Measurements from ENCODE around the gene CASD1.

CASD1 gene

DNA sequence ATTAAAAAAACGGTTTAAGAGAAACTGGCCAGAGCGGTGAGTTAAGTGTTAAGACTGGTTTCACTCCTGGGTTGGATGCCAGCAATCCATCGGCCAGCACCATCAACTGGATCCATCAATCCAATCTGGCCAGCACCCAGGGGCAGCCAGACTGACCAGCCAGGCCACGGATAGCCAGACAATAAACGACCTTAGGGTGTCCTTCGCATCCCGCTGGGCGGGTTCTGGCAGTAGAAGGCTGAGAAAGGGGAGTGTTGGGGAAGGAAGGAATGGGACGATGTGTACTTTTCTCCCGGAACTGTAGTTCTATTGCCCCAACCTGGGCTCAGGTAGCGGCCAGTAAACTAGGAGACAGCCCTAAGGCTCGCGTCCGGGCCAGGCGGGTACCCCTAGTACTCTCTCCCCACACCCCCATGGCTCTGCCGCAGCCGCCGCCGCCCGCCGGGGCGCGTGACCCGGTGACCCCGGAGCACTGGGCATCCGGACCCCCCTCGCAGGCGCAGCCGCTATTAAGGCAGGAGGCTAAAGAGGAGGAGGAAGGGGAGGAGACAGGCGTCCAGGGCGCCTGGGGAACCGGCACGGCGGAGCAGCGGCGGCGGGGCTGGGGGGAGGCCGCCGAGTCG, at the start of gene CASD1:
Gene CASD1, plus strand, starts transcription at position 546 of the 623 bp plus-strand sequence. CDS start 276 bp downstream, outside the sequence.
- peaks cover 0 to 25% (median 17%) of the 10 kb centered on the region in 5 donors for H3K4me1 ChIP-seq (ENCODE audit: control insufficient read depth in 5 of 5, insufficient read depth in 5 of 5, low read length in 5 of 5)
- peak within 1 kb of the TSS in 4 of 5 donors; percentile 83 to 89 (median 88) for H3K9ac ChIP-seq (ENCODE audit: low read length in 5 of 5)
- no peaks in the 10 kb centered on the region for H3K9me3 ChIP-seq (ENCODE audit: control insufficient read depth in 5 of 5, low read length in 5 of 5)
- peak within 1 kb of the TSS; percentile 85 to 98 (median 93) for H3K4me3 ChIP-seq (ENCODE audit: low read depth in 1 of 5, low read length in 5 of 5)
- no peaks in the 10 kb centered on the region for H3K27me3 ChIP-seq (ENCODE audit: control insufficient read depth in 5 of 5, insufficient read depth in 4 of 5, low read length in 5 of 5)
- no peaks in the 10 kb centered on the region for H3K36me3 ChIP-seq (ENCODE audit: control insufficient read depth in 5 of 5, insufficient read depth in 5 of 5, low read length in 5 of 5)
- H3K27ac ChIP-seq (ENCODE audit: low read depth, low read length) = peak within 1 kb of the TSS; percentile 79

DNA sequence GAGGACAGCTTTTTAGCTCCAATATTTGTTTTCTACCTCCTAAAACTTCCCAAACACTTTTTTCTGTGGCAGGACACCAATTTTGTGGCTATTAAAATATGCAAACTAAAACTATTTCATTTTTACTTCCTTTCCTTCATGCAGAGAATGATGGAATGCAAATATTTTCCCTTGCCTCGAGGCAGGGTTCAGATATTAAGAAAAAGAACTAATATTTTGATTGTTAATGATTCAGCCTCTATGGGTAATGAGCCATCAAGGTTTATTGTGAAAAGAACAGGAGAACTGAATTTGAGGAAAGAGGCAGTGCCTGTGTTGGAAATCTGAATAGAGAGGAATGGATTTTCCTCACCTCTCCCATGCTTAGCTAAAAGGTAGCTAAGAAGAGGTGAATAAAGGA, 43.1 kb upstream of the CASD1 start:
- Histone ChIP-seq H3K9me3 (ENCODE audit: control insufficient read depth in 5 of 5, low read length in 5 of 5) (peaks cover 0 to 10% (median 4%) of the 10 kb centered on the region in 5 donors), H3K9ac (ENCODE audit: low read length in 5 of 5) (no peak overlapping the region), H3K27me3 (ENCODE audit: control insufficient read depth in 5 of 5, insufficient read depth in 4 of 5, low read length in 5 of 5) (no peaks in the 10 kb centered on the region), H3K27ac (ENCODE audit: low read depth, low read length) (no peak overlapping the region), H3K36me3 (ENCODE audit: control insufficient read depth in 5 of 5, insufficient read depth in 5 of 5, low read length in 5 of 5) (no peaks in the 10 kb centered on the region), H3K4me3 (ENCODE audit: low read depth in 1 of 5, low read length in 5 of 5) (no peak overlapping the region), H3K4me1 (ENCODE audit: control insufficient read depth in 5 of 5, insufficient read depth in 5 of 5, low read length in 5 of 5) (no peaks in the 10 kb centered on the region)

DNA sequence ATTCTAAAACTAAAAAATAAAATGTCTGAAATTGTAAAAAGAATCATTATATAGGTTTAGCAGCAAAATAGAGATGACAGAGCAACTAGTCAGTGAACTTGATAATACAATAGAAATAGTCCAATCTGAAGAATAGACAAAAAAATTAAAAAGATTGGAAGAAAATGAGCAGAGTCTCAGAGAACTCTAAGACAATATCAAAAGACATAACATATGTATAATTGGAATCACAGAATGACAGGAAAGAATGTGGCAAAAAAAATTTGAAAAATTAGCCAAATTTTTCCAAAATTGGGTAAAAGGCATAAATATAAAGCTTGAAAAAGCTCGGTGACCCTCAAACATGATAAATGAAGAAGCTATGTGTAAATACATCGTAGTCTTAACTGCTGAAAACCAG, 38.0 kb upstream of the CASD1 start:
- Histone ChIP-seq H3K36me3 (ENCODE audit: control insufficient read depth in 5 of 5, insufficient read depth in 5 of 5, low read length in 5 of 5) (no peaks in the 10 kb centered on the region), H3K27me3 (ENCODE audit: control insufficient read depth in 5 of 5, insufficient read depth in 4 of 5, low read length in 5 of 5) (no peaks in the 10 kb centered on the region), H3K9ac (ENCODE audit: low read length in 5 of 5) (no peak overlapping the region), H3K27ac (ENCODE audit: low read depth, low read length) (no peak overlapping the region), H3K9me3 (ENCODE audit: control insufficient read depth in 5 of 5, low read length in 5 of 5) (peaks cover 2 to 17% (median 4%) of the 10 kb centered on the region in 5 donors), H3K4me1 (ENCODE audit: control insufficient read depth in 5 of 5, insufficient read depth in 5 of 5, low read length in 5 of 5) (no peaks in the 10 kb centered on the region), H3K4me3 (ENCODE audit: low read depth in 1 of 5, low read length in 5 of 5) (no peak overlapping the region)

DNA sequence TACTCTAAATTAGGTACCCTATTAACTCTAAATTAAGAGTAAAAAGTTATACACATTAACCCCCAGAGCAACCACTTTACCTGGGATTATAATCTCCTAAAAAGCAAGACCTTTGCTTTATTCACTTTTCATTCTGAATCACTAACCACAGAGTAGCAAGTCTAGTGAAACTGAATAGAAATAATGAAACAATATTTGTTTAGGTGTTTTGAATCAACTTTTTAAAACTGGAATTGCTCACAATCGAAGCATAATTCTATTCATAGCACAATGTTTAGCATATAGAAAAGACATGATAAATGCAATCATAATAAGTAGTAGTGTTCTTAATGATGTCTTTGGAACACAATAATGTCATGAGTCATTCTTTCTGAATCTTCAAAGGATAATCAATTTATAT, 37.0 kb upstream of the CASD1 start:
- Histone ChIP-seq H3K4me1 (ENCODE audit: control insufficient read depth in 5 of 5, insufficient read depth in 5 of 5, low read length in 5 of 5) (no peaks in the 10 kb centered on the region), H3K27me3 (ENCODE audit: control insufficient read depth in 5 of 5, insufficient read depth in 4 of 5, low read length in 5 of 5) (no peaks in the 10 kb centered on the region), H3K27ac (ENCODE audit: low read depth, low read length) (no peak overlapping the region), H3K9me3 (ENCODE audit: control insufficient read depth in 5 of 5, low read length in 5 of 5) (peaks cover 2 to 17% (median 4%) of the 10 kb centered on the region in 5 donors), H3K36me3 (ENCODE audit: control insufficient read depth in 5 of 5, insufficient read depth in 5 of 5, low read length in 5 of 5) (no peaks in the 10 kb centered on the region), H3K4me3 (ENCODE audit: low read depth in 1 of 5, low read length in 5 of 5) (no peak overlapping the region), H3K9ac (ENCODE audit: low read length in 5 of 5) (no peak overlapping the region)

DNA sequence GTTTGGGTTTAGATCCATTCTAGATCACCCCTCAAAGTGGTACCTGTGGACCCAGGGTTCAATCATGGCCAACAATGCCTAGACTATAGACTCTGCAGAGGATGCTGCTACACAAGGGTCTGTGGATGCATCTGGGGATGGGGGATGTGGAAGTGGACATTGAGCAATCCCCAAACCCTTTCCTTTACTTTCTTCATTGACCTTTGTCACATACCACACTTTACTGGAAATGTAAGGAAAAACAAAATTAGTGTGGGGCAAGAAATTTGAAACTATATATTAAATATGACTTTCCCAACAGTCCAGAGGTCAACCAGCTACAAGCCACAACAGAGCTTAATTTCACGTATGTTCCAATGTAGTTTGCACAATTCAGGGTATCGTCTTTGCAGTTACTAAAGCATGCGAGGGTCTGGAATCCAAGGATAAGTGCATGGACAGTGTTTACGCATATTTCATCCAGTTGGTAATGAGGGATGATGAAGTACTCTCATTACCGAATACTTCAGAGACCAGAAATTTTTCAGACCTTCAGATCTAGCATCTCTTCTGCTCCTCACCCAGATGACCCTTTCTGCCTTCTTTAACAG, 33.3 kb upstream of the CASD1 start:
- H3K4me1 ChIP-seq (ENCODE audit: control insufficient read depth in 5 of 5, insufficient read depth in 5 of 5, low read length in 5 of 5) = peaks cover 0 to 3% (median 0%) of the 10 kb centered on the region in 5 donors

DNA sequence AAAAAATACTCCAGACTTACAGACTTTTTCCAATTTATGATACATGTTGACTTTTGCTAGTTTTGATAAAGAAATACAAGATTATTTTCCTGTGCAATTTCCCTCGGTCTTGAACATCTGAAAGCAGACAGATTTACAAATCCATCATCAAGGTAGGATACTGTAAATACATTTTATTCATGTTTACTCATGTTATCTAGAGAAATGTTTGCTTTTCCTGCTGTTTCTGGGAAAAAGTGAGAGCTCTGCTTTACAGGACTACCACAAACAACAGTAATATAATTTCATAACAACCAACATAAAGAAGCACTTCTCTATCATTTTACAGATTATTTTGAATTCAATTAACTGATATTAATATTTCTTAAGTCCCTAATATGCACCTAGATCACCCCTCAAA, 31.7 kb upstream of the CASD1 start:
- H3K9ac ChIP-seq (ENCODE audit: low read length in 5 of 5) = no peak overlapping the region
- H3K4me3 ChIP-seq (ENCODE audit: low read depth in 1 of 5, low read length in 5 of 5) = no peak overlapping the region
- H3K36me3 ChIP-seq (ENCODE audit: control insufficient read depth in 5 of 5, insufficient read depth in 5 of 5, low read length in 5 of 5) = no peaks in the 10 kb centered on the region
- peaks cover 0 to 3% (median 0%) of the 10 kb centered on the region in 5 donors for H3K9me3 ChIP-seq (ENCODE audit: control insufficient read depth in 5 of 5, low read length in 5 of 5)
- peaks cover 0 to 3% (median 0%) of the 10 kb centered on the region in 5 donors for H3K4me1 ChIP-seq (ENCODE audit: control insufficient read depth in 5 of 5, insufficient read depth in 5 of 5, low read length in 5 of 5)
- H3K27me3 ChIP-seq (ENCODE audit: control insufficient read depth in 5 of 5, insufficient read depth in 4 of 5, low read length in 5 of 5) = no peaks in the 10 kb centered on the region
- no peak overlapping the region for H3K27ac ChIP-seq (ENCODE audit: low read depth, low read length)

More for the DNA sequence above, 33.3 kb upstream of the CASD1 start:
- no peak overlapping the region for H3K9ac ChIP-seq (ENCODE audit: low read length in 5 of 5)
- peaks cover 0 to 11% (median 3%) of the 10 kb centered on the region in 5 donors for H3K9me3 ChIP-seq (ENCODE audit: control insufficient read depth in 5 of 5, low read length in 5 of 5)
- no peak overlapping the region for H3K4me3 ChIP-seq (ENCODE audit: low read depth in 1 of 5, low read length in 5 of 5)
- H3K27ac ChIP-seq (ENCODE audit: low read depth, low read length) = no peak overlapping the region
- no peaks in the 10 kb centered on the region for H3K36me3 ChIP-seq (ENCODE audit: control insufficient read depth in 5 of 5, insufficient read depth in 5 of 5, low read length in 5 of 5)
- H3K27me3 ChIP-seq (ENCODE audit: control insufficient read depth in 5 of 5, insufficient read depth in 4 of 5, low read length in 5 of 5) = no peaks in the 10 kb centered on the region

DNA sequence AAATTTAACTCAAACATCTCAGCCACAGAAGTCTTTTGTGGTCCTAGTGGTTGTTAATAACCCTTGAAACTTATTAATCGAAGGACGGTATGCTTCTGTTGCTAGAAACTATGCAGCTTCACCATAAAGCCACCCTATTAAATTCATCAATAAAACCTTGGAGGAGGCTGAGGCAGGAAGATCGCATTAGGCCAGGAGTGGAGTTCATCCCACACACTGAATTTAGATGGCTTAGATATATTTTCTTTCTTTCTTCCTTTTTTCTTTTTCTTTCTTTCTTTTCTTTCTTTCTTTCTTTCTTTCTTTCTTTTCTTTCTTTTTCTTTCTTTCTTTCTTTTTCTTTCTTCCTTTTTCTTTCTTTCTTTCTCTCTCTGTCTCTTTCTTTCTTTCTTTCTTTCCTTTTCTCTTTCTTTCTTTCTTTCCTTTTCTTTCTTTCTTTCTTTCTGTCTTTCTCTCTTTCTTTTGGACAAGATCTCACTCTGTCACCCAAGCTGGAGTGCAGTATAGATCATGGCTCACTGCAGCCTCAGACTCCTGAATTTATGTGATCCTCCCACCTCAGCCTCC, 30.9 kb upstream of the CASD1 start:
- H3K9me3 ChIP-seq (ENCODE audit: control insufficient read depth in 5 of 5, low read length in 5 of 5) = peaks cover 0 to 3% (median 0%) of the 10 kb centered on the region in 5 donors
- H3K36me3 ChIP-seq (ENCODE audit: control insufficient read depth in 5 of 5, insufficient read depth in 5 of 5, low read length in 5 of 5) = no peaks in the 10 kb centered on the region
- no peaks in the 10 kb centered on the region for H3K27me3 ChIP-seq (ENCODE audit: control insufficient read depth in 5 of 5, insufficient read depth in 4 of 5, low read length in 5 of 5)
- H3K9ac ChIP-seq (ENCODE audit: low read length in 5 of 5) = no peak overlapping the region
- H3K27ac ChIP-seq (ENCODE audit: low read depth, low read length) = no peak overlapping the region
- no peak overlapping the region for H3K4me3 ChIP-seq (ENCODE audit: low read depth in 1 of 5, low read length in 5 of 5)
- peaks cover 0 to 3% (median 0%) of the 10 kb centered on the region in 5 donors for H3K4me1 ChIP-seq (ENCODE audit: control insufficient read depth in 5 of 5, insufficient read depth in 5 of 5, low read length in 5 of 5)

DNA sequence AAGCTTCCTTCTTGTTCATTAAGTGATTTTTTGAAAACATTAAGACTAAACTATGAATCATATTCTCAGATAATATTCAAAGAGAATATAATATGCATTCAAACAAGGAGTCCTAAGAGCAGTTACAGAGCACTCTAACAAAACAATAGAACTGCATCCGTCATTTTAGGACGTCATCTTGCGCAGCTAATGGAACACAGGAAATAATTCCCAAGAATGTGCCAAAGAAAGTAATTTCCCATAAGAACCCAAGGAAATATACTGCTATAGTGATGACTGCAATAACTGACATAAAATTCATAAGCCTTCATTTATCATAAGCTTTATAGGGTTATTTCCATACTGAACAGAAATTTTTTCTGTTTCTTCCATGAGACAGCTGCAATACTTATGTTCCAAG, 28.3 kb upstream of the CASD1 start:
- Histone ChIP-seq H3K36me3 (ENCODE audit: control insufficient read depth in 5 of 5, insufficient read depth in 5 of 5, low read length in 5 of 5) (no peaks in the 10 kb centered on the region), H3K4me1 (ENCODE audit: control insufficient read depth in 5 of 5, insufficient read depth in 5 of 5, low read length in 5 of 5) (peaks cover 0 to 3% (median 0%) of the 10 kb centered on the region in 5 donors), H3K4me3 (ENCODE audit: low read depth in 1 of 5, low read length in 5 of 5) (no peak overlapping the region), H3K9ac (ENCODE audit: low read length in 5 of 5) (no peak overlapping the region), H3K27me3 (ENCODE audit: control insufficient read depth in 5 of 5, insufficient read depth in 4 of 5, low read length in 5 of 5) (no peaks in the 10 kb centered on the region), H3K27ac (ENCODE audit: low read depth, low read length) (no peak overlapping the region), H3K9me3 (ENCODE audit: control insufficient read depth in 5 of 5, low read length in 5 of 5) (peaks cover 0 to 3% (median 0%) of the 10 kb centered on the region in 5 donors)

DNA sequence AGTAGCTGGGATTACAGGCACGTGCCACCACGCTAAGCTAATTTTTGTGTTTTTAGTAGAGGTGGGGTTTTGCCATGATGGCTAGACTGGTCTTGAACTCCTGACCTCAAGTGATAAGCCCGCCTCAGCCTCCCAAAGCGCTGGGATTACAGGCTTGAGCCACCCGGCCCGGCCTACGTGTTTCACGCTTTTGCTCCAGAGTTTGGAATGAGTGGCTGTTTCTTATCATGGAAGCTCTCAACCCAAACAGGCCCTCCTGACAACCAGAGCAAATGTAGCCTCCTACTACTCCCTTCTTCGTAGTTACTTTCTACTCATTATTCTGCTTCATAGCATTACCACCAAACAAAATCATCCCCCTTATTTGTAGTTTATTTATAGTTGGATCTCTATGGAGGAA, 26.8 kb upstream of the CASD1 start:
- Histone ChIP-seq H3K36me3 (ENCODE audit: control insufficient read depth in 5 of 5, insufficient read depth in 5 of 5, low read length in 5 of 5) (no peaks in the 10 kb centered on the region), H3K4me3 (ENCODE audit: low read depth in 1 of 5, low read length in 5 of 5) (no peak overlapping the region), H3K27me3 (ENCODE audit: control insufficient read depth in 5 of 5, insufficient read depth in 4 of 5, low read length in 5 of 5) (no peaks in the 10 kb centered on the region), H3K27ac (ENCODE audit: low read depth, low read length) (no peak overlapping the region), H3K9ac (ENCODE audit: low read length in 5 of 5) (no peak overlapping the region), H3K9me3 (ENCODE audit: control insufficient read depth in 5 of 5, low read length in 5 of 5) (peaks cover 0 to 3% (median 0%) of the 10 kb centered on the region in 5 donors), H3K4me1 (ENCODE audit: control insufficient read depth in 5 of 5, insufficient read depth in 5 of 5, low read length in 5 of 5) (peaks cover 0 to 3% (median 0%) of the 10 kb centered on the region in 5 donors)

DNA sequence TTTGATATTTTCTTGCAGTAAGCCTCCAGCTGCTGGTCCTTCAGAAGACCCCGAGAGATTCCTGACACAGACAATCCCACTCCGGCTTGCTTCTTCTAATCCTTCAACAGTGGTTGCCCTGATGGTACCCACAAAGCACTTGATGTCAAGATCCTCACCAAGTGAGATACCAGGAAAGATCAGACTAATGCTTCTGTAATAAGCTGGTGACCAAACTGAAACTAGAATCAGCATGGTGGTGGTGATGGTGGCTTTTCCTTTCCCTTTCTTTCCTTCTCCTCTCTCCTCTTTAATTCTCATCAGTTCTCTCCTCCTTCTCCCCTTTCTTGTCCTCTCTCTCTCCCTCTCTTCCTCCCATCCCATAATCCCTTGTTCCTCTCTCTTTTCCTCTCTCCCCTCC, 25.8 kb upstream of the CASD1 start:
- no peak overlapping the region for H3K9ac ChIP-seq (ENCODE audit: low read length in 5 of 5)
- H3K27ac ChIP-seq (ENCODE audit: low read depth, low read length) = no peak overlapping the region
- H3K4me3 ChIP-seq (ENCODE audit: low read depth in 1 of 5, low read length in 5 of 5) = no peak overlapping the region
- H3K4me1 ChIP-seq (ENCODE audit: control insufficient read depth in 5 of 5, insufficient read depth in 5 of 5, low read length in 5 of 5) = peaks cover 0 to 3% (median 0%) of the 10 kb centered on the region in 5 donors
- H3K9me3 ChIP-seq (ENCODE audit: control insufficient read depth in 5 of 5, low read length in 5 of 5) = peaks cover 0 to 3% (median 0%) of the 10 kb centered on the region in 5 donors
- H3K36me3 ChIP-seq (ENCODE audit: control insufficient read depth in 5 of 5, insufficient read depth in 5 of 5, low read length in 5 of 5) = no peaks in the 10 kb centered on the region
- H3K27me3 ChIP-seq (ENCODE audit: control insufficient read depth in 5 of 5, insufficient read depth in 4 of 5, low read length in 5 of 5) = no peaks in the 10 kb centered on the region

All from subcutaneous abdominal adipose tissue (tissue), 5 donors.